Lung (tissue), 12 donors: ENCODE results near the gene KLHL29. TPM values are rescaled to one million over a fixed set of nuclear protein-coding genes. Genes with fewer than 3 reads are reported as not detected.
A peak's percentile ranks its signal among the peaks of the same experiment; 100 is the strongest.

ENCODE experiments used
- ATAC-seq: fragments of 200-7000 bp; cut with Tn5 transposase; one replicate; pipeline ENCODE4 v1.9.1; 2020; ENCODE audit warnings: moderate number of reproducible peaks; ENCODE audit not compliant: insufficient read depth, low FRiP score
- DNase-seq, 3 donors: peaks; one replicate each; pipeline ENCODE4 v3.0.0-alpha.2; 2013 to 2017
- H3K27ac ChIP-seq, 2 donors: one replicate each; pipeline ENCODE4 v1.5.1; 2013; ENCODE audit warnings: mild to moderate bottlenecking in 2 of 2, moderate library complexity in 2 of 2, control low read depth in 1 of 2, inconsistent platforms in 1 of 2, low read depth in 1 of 2, low read length in 1 of 2
- H3K27me3 ChIP-seq, 3 donors: one replicate each; pipeline ENCODE4 v1.5.1; 2013; ENCODE audit warnings: low read length in 2 of 3; ENCODE audit not compliant: control insufficient read depth in 3 of 3, insufficient read depth in 3 of 3
- H3K36me3 ChIP-seq, 4 donors: one replicate each; pipeline ENCODE4 v1.5.1; 2013; ENCODE audit warnings: low read length in 4 of 4, mild to moderate bottlenecking in 1 of 4, moderate library complexity in 1 of 4; ENCODE audit not compliant: control insufficient read depth in 4 of 4, insufficient read depth in 4 of 4
- H3K4me1 ChIP-seq, 5 donors: one replicate each; pipeline ENCODE4 v1.5.1; 2013; ENCODE audit warnings: low read length in 5 of 5, mild to moderate bottlenecking in 2 of 5, moderate library complexity in 1 of 5; ENCODE audit not compliant: control insufficient read depth in 5 of 5, insufficient read depth in 5 of 5
- H3K4me3 ChIP-seq: one replicate; pipeline ENCODE4 v1.5.1; 2013; ENCODE audit warnings: mild to moderate bottlenecking, control low read depth, moderate library complexity
- H3K9ac ChIP-seq, 2 donors: one replicate each; pipeline ENCODE4 v1.5.1; 2013; ENCODE audit warnings: low read length in 2 of 2, control low read depth in 1 of 2; ENCODE audit not compliant: insufficient read depth in 1 of 2
- H3K9me3 ChIP-seq, 4 donors: one replicate each; pipeline ENCODE4 v1.5.1; 2013; ENCODE audit warnings: low read length in 3 of 4, mild to moderate bottlenecking in 1 of 4, moderate library complexity in 1 of 4; ENCODE audit not compliant: control insufficient read depth in 4 of 4, insufficient read depth in 3 of 4
- WGBS, 2 donors: extraction: QIAGEN DNeasy Blood & Tissue Kit; methylation state at CpG; one replicate each; pipeline ENCODE4 v1.1.7; 2013; 5-methylcytosine and 5-hydroxymethylcytosine counted together
- polyA plus RNA-seq, 2 donors: library from polyadenylated mRNA; stranded (reverse); fragments of 200-250 nt; gene quantifications; one replicate each; pipeline ENCODE4 v1.2.1, GENCODE V29; 2013
- total RNA-seq, 2 donors: library from RNA; depleted of rRNA in 1 of 2; stranded (reverse); fragments of >200 nt in 1 of 2; gene quantifications; one replicate each; pipeline ENCODE4 v1.2.1, GENCODE V29; 2014 to 2021
- TF ChIP-seq, protein P1 (sequence below): IDR thresholded peaks from 2 replicates; pipeline ENCODE4 v1.5.1; 2012; ENCODE audit warnings: mild to moderate bottlenecking; ENCODE audit errors: control extremely low read depth, extremely low read depth
- donor health status: control.
- donor health status: control.
- donor health status: Bipolar disorder and iron deficiency.
- donor health status: healthy.
- donor health status: DM: yes; HTN: yes; CAD: no.

The KLHL29 gene
- total and polyA plus RNA-seq, 4 donors = 2.7 to 16.2 (median 3.5) TPM

DNA sequence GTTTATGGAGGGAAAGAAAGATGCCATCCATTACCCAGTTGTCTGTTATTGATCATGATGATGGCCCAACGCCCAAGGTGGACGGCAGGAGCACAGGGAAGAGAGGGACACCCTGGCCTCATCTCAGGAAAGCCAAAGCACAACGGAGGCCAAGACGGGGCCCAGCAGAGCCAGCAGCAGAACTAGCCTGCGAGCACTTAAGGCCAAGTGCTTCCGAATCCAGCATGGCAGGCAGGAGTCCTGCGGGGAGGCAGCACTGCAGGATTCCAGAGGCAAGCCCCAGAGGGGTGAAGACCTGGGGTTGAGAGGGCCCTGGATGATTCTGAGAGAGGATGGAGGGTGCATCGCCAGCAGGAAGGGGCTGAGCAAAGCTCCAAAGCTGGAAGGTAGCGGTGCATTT, 28.3 kb upstream of the KLHL29 start:
- H3K36me3 ChIP-seq = no peaks in the 10 kb centered on the region
- H3K4me1 ChIP-seq = peaks cover 0 to 8% (median 0%) of the 10 kb centered on the region in 5 donors
- TF ChIP-seq, protein P1, sequence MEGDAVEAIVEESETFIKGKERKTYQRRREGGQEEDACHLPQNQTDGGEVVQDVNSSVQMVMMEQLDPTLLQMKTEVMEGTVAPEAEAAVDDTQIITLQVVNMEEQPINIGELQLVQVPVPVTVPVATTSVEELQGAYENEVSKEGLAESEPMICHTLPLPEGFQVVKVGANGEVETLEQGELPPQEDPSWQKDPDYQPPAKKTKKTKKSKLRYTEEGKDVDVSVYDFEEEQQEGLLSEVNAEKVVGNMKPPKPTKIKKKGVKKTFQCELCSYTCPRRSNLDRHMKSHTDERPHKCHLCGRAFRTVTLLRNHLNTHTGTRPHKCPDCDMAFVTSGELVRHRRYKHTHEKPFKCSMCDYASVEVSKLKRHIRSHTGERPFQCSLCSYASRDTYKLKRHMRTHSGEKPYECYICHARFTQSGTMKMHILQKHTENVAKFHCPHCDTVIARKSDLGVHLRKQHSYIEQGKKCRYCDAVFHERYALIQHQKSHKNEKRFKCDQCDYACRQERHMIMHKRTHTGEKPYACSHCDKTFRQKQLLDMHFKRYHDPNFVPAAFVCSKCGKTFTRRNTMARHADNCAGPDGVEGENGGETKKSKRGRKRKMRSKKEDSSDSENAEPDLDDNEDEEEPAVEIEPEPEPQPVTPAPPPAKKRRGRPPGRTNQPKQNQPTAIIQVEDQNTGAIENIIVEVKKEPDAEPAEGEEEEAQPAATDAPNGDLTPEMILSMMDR = no peak
- no peaks in the 10 kb centered on the region for H3K27me3 ChIP-seq
- no peak overlapping the region for H3K27ac ChIP-seq
- no peak overlapping the region for H3K9ac ChIP-seq
- H3K4me3 ChIP-seq = no peak overlapping the region
- 90 to 96% methylated on average over 9 of the region's 9 CpGs for WGBS, 2 donors
- H3K9me3 ChIP-seq = no peaks in the 10 kb centered on the region
- ATAC-seq (no peak), DNase-seq (no peak)

DNA sequence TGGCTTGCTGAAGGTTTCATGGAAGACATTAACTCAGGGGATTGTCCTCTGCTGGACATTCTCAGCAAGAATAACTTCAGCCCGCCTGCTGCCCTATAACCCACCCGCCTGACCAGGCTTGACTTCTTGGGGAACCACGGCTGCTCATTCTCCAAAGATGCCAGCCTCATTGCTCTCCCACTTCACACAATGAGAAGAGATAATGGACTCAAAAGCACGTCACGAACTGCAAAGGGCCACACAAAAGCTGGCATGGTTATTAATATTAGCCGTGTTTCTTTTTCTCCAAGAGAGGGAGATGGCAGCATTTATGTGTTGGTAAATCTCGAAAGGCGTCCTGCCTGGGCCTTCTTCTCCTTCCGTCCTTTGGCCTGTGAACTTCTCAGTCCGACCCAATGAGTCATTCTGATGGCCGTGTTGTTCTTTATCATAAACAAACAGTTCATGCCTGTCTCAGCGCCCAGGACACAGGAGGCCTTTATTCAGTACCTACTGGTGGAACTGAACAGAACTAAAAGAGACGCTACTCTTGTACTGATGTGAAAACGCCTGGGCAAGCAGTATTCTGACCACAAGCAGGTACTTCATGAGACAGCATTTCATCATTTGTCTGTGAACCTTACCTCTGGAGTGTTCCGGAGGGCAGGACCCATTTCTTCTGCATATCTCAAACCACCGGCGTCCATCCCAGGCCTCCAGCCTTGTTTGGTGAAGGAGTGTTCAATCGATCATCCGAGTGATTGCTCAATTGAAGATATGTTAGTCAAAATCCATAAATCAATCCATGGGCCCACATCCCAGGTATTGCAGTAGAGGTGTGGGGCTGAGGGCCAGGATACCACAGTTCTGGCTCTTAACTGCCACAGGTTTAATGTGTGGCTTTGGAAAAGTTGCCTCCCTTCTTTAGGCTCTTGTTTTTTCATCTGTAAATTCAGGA, 25.1 kb upstream of the KLHL29 start:
- Histone ChIP-seq H3K9me3 (no peaks in the 10 kb centered on the region), H3K27ac (no peak overlapping the region), H3K4me3 (no peak overlapping the region), H3K9ac (no peak overlapping the region), H3K36me3 (no peaks in the 10 kb centered on the region), H3K4me1 (peaks cover 0 to 6% (median 0%) of the 10 kb centered on the region in 5 donors), H3K27me3 (no peaks in the 10 kb centered on the region)
- TF ChIP-seq, protein P1 = no peak
- WGBS, 2 donors = 86 to 89% methylated on average over 19 of the region's 19 CpGs
- no peak for DNase-seq
- no peak for ATAC-seq

DNA sequence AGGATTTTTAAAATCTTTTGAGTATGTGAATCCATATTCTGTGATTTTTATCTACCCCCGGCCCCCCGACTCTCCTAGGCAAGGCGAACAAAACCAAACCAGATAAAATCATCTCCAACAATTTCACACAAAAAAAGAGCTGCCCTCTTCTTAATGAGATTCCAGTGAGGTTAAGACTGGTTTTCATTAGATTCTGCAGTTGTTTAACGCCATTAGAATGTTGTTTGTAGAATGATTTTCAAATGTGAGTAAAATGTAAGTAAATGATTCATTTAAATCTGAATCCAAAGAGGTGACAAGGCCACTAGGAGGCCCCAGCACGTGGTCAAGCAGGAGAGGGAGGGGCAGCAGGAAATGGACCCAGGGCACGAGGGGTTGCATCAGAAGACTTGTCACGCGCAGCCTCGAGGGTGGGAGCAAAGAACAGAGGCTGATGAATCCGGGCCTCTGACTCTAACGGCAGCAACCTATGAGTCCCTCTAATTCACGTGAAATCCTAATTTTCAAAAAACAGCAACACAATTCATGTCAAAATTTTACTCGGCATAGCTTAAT, 24.3 kb upstream of the KLHL29 start:
- TF ChIP-seq, protein P1 = no peak
- Histone ChIP-seq H3K27ac (no peak overlapping the region), H3K4me3 (no peak overlapping the region), H3K36me3 (no peaks in the 10 kb centered on the region), H3K27me3 (no peaks in the 10 kb centered on the region), H3K9ac (no peak overlapping the region), H3K4me1 (peaks cover 0 to 6% (median 0%) of the 10 kb centered on the region in 5 donors), H3K9me3 (no peaks in the 10 kb centered on the region)
- DNase-seq (peak in 2 of 3 donors; percentile 20 to 49), ATAC-seq (no peak)
- WGBS, 2 donors = 62 to 63% methylated on average over 13 of the region's 13 CpGs
